ENCODE data around the gene KLHL20. TPM values are rescaled to one million over a fixed set of nuclear protein-coding genes. Genes with fewer than 3 reads are reported as not detected.
"Not testable (repeated sequence)": the region's sequence is repeated elsewhere in the genome, so short reads cannot be mapped to it uniquely, and the experiment has no call there.

The KLHL20 gene
- total RNA-seq, 1 donor from 2014 or later: 26.1 TPM

DNA sequence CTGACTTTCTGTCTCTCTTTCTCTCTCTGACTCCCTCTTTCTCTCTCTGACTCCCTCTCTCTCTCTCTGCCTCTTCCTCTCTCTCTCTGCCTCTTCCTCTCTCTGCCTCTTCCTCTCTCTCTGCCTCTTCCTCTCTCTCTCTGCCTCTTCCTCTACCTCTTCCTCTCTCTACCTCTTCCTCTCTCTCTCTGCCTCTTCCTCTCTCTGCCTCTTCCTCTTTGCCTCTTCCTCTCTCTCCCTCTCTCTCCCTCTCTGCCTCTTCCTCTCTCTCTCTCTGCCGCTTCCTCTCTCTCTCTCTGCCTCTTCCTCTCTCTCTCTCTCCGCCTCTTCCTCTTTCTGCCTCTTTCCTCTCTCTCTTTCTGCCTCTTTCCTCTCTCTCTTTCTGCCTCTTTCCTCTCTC is 26.5 kb upstream of the KLHL20 start:
- H3K27ac Mint-ChIP-seq: no peak overlapping the region
- ChIA-PET POLR2A (no interaction called here), CTCF (no interaction called here)
- no peaks in the 10 kb centered on the region for H3K36me3 Mint-ChIP-seq (ENCODE audit: low read depth)
- H3K4me3 Mint-ChIP-seq: no peak overlapping the region
- H3K4me1 Mint-ChIP-seq: no peaks in the 10 kb centered on the region
- H3K9me3 Mint-ChIP-seq: no peaks in the 10 kb centered on the region
- H3K27me3 Mint-ChIP-seq: peaks cover 12% of the 10 kb centered on the region
- ATAC-seq (ENCODE audit: low read depth) (no peak), DNase-seq (no peak)
- TF ChIP-seq, protein P1, sequence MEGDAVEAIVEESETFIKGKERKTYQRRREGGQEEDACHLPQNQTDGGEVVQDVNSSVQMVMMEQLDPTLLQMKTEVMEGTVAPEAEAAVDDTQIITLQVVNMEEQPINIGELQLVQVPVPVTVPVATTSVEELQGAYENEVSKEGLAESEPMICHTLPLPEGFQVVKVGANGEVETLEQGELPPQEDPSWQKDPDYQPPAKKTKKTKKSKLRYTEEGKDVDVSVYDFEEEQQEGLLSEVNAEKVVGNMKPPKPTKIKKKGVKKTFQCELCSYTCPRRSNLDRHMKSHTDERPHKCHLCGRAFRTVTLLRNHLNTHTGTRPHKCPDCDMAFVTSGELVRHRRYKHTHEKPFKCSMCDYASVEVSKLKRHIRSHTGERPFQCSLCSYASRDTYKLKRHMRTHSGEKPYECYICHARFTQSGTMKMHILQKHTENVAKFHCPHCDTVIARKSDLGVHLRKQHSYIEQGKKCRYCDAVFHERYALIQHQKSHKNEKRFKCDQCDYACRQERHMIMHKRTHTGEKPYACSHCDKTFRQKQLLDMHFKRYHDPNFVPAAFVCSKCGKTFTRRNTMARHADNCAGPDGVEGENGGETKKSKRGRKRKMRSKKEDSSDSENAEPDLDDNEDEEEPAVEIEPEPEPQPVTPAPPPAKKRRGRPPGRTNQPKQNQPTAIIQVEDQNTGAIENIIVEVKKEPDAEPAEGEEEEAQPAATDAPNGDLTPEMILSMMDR (IDR thresholded peaks at IDR 0.05): no peak
- intact Hi-C loops (cut with micrococcal nuclease): no loop called here

DNA sequence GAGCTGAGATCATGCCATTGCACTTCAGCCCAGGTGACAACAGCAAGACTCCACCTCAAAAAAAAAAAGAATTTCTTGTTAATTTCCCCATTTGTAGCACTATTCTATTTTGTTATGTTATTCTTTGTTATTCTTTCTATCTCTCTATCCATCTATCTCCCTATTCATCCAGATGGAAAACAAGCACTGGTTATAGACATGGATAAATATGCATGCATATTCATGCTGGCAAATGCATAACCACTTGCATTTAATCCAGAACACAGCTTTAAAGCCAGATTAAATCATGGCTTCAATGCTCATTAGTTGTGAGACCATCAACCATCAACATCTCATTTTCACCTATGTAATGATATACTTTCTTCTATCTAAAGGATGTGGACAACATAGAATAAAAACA is 21.5 kb upstream of the KLHL20 start:
- ChIA-PET CTCF (no interaction called here), POLR2A (no interaction called here)
- intact Hi-C loops (cut with micrococcal nuclease): no loop called here
- ATAC-seq (ENCODE audit: low read depth) (no peak), DNase-seq (no peak)
- Mint-ChIP-seq H3K27ac (no peak overlapping the region), H3K9me3 (no peaks in the 10 kb centered on the region), H3K4me3 (no peak overlapping the region), H3K4me1 (no peaks in the 10 kb centered on the region), H3K36me3 (ENCODE audit: low read depth) (no peaks in the 10 kb centered on the region), H3K27me3 (peaks cover 42% of the 10 kb centered on the region)
- TF ChIP-seq, protein P1 (IDR thresholded peaks at IDR 0.05): no peak

DNA sequence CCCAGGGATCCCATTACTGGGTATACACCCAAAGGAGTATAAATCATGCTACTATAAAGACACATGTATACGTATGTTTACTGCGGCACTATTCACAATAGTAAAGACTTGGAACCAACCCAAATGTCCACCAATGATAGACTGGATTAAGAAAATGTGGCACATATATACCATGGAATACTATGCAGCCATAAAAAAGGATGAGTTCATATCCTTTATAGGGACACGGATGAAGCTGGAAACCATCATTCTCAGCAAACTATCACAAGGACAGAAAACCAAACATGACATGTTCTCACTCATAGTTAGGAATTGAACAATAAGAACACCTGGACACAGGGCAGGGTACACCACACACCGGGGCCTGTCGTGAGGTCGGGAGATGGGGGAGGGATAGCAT is 13.5 kb upstream of the KLHL20 start:
- POLR2A ChIA-PET; H3K36me3 Mint-ChIP-seq (ENCODE audit: low read depth); H3K4me3 Mint-ChIP-seq; H3K27ac Mint-ChIP-seq; DNase-seq; CTCF ChIA-PET; intact Hi-C loops (cut with micrococcal nuclease); H3K9me3 Mint-ChIP-seq; H3K4me1 Mint-ChIP-seq; ATAC-seq (ENCODE audit: low read depth): not testable (repeated sequence)
- peaks cover 30% of the 10 kb centered on the region for H3K27me3 Mint-ChIP-seq

DNA sequence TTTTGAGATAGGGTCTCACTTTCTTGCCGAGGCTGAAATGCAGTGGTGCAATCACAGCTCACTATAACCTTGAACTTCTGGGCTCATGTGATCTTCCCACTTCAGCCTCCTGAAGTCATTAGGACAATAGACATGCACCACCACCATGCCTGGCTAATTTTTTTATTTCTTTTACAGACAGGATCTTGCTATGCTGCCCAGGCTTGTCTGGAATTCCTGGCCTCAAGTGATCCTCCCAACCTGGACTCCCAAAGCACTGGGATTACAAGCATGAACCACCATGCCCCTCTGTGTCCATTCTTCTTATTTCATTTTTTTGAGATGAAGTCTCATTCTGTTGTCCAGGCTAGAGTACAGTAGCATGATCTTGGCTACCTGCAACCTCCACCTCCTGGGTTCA is 12.0 kb upstream of the KLHL20 start:
- Mint-ChIP-seq H3K36me3 (ENCODE audit: low read depth) (no peaks in the 10 kb centered on the region), H3K27ac (no peak overlapping the region), H3K4me1 (no peaks in the 10 kb centered on the region), H3K27me3 (peaks cover 23% of the 10 kb centered on the region), H3K9me3 (peaks cover 3% of the 10 kb centered on the region), H3K4me3 (no peak overlapping the region)
- TF ChIP-seq, protein P1 (IDR thresholded peaks at IDR 0.05): no peak
- DNase-seq (no peak), ATAC-seq (ENCODE audit: low read depth) (no peak)
- intact Hi-C loops (cut with micrococcal nuclease): no loop called here
- CTCF ChIA-PET: no interaction called here
- POLR2A ChIA-PET: no interaction called here

DNA sequence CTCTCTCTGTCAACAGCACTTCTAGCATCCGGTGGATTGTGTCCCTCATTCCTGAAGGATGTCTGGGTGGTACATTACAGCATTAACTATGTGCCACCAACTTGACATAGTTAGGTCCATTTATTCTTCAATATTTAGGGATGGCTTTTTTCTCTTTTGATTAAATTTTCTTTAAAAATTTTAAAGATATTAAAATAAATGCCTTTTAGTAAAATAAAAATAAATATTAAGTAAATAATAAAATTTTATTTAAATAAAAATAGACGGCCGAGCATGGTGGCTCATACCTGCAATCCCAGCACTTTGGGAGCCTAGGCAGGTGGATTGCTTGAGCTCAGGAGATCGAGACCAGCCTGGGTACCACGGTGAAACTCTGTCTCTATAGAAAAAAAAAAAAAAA is 9.7 kb upstream of the KLHL20 start:
- H3K27me3 Mint-ChIP-seq: peaks cover 19% of the 10 kb centered on the region
- H3K9me3 Mint-ChIP-seq: peaks cover 3% of the 10 kb centered on the region
- POLR2A ChIA-PET: interaction anchor here (1.4 kb wide), 1 partner anchor 10 kb away, joined by 3 read pairs; the partner anchor contains the start of gene KLHL20
- no peak overlapping the region for H3K27ac Mint-ChIP-seq
- H3K4me1 Mint-ChIP-seq: no peaks in the 10 kb centered on the region
- no peaks in the 10 kb centered on the region for H3K36me3 Mint-ChIP-seq (ENCODE audit: low read depth)
- TF ChIP-seq, protein P1 (IDR thresholded peaks at IDR 0.05): no peak
- DNase-seq (no peak), ATAC-seq (ENCODE audit: low read depth) (no peak)
- CTCF ChIA-PET: no interaction called here
- intact Hi-C loops (cut with micrococcal nuclease): no loop called here
- no peak overlapping the region for H3K4me3 Mint-ChIP-seq

DNA sequence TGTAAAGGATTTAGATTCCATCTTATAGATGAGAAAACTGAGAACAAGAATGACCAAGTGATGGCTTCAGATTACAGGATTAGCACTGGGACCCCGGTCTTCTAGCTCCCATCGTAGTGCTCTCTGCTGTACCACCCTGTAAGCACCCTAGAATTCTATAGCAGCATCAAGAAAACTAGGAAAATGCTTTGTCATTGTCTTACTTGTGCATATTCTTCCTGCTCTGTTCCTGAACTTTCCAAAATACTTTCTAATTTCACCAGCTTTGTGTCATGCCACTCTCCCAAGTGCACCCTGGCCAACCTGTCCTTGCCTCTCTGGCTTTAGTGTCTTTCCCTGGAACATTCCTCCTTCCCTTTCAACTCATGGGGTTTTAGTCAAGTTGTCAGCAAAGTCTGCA is 6.0 kb upstream of the KLHL20 start:
- Mint-ChIP-seq H3K27me3 (peaks cover 26% of the 10 kb centered on the region), H3K4me1 (no peaks in the 10 kb centered on the region), H3K9me3 (no peaks in the 10 kb centered on the region), H3K27ac (no peak overlapping the region), H3K36me3 (ENCODE audit: low read depth) (no peaks in the 10 kb centered on the region), H3K4me3 (no peak overlapping the region)
- ChIA-PET CTCF (no interaction called here), POLR2A (no interaction called here)
- TF ChIP-seq, protein P1 (IDR thresholded peaks at IDR 0.05): no peak
- DNase-seq (no peak), ATAC-seq (ENCODE audit: low read depth) (no peak)
- intact Hi-C loops (cut with micrococcal nuclease): no loop called here
